CD4-positive, CD25-positive, alpha-beta regulatory T cell (primary cell): ENCODE measurements around the gene COL19A1. TPM values are rescaled to one million over a fixed set of nuclear protein-coding genes. Genes with fewer than 3 reads are reported as not detected.

Experiments used
- ATAC-seq, 2 donors: fragments of 150-1000 bp; cut with Tn5 transposase; one replicate each; pipeline ENCODE4 v1.10.0; 2021; ENCODE audit warnings: low read depth in 2 of 2, moderate number of reproducible peaks in 2 of 2, moderate library complexity in 1 of 2
- DNase-seq, 3 donors: peaks; one replicate each; pipeline versions ENCODE4 v3.0.0 to v3.0.0-alpha.2; 2012 to 2022; ENCODE audit warnings: mixed read lengths in 1 of 3
- H3K27ac ChIP-seq: one replicate; pipeline ENCODE4 v1.7.0; 2013; ENCODE audit warnings: mild to moderate bottlenecking, low read length; ENCODE audit not compliant: insufficient read depth, poor library complexity, severe bottlenecking
- H3K27me3 ChIP-seq: one replicate; pipeline ENCODE4 v1.7.0; 2013; ENCODE audit warnings: low read length; ENCODE audit not compliant: control insufficient read depth, insufficient read depth
- H3K36me3 ChIP-seq: one replicate; pipeline ENCODE4 v1.7.0; 2013; ENCODE audit warnings: mild to moderate bottlenecking, low read length, moderate library complexity; ENCODE audit not compliant: control insufficient read depth, insufficient read depth
- H3K4me1 ChIP-seq: 2 replicates; pipeline ENCODE4 v1.7.0; 2013; ENCODE audit warnings: mild to moderate bottlenecking, low read length; ENCODE audit not compliant: insufficient read depth, control insufficient read depth, poor library complexity, severe bottlenecking
- H3K4me3 ChIP-seq: one replicate; pipeline ENCODE4 v1.7.0; 2013; ENCODE audit warnings: low read depth, mild to moderate bottlenecking, low read length, moderate library complexity
- H3K9me3 ChIP-seq, 2 experiments: 1 replicate in 1 of 2; 2 replicates in 1 of 2; pipeline ENCODE4 v1.7.0; 2013; ENCODE audit warnings: low read length in 2 of 2, mild to moderate bottlenecking in 1 of 2, moderate library complexity in 1 of 2; ENCODE audit not compliant: control insufficient read depth in 2 of 2
- H3K27ac Mint-ChIP-seq, 3 donors: one replicate each; pipeline ENCODE4 v1.8.0; 2020 to 2022; ENCODE audit warnings: mild to moderate bottlenecking in 3 of 3, mixed read lengths in 3 of 3, moderate library complexity in 2 of 3
- H3K27me3 Mint-ChIP-seq: one replicate; pipeline ENCODE4 v1.8.0; 2022; ENCODE audit warnings: mild to moderate bottlenecking, mixed read lengths
- H3K36me3 Mint-ChIP-seq: one replicate; pipeline ENCODE4 v1.8.0; 2020; ENCODE audit warnings: mixed read lengths
- H3K4me1 Mint-ChIP-seq, 4 donors: one replicate each; pipeline ENCODE4 v1.8.0; 2020 to 2022; ENCODE audit warnings: mixed read lengths in 4 of 4, mild to moderate bottlenecking in 1 of 4
- H3K4me3 Mint-ChIP-seq, 4 donors: one replicate each; pipeline ENCODE4 v1.8.0; 2020 to 2022; ENCODE audit warnings: mild to moderate bottlenecking in 4 of 4, mixed read lengths in 4 of 4, moderate library complexity in 3 of 4
- H3K9me3 Mint-ChIP-seq, 7 donors: one replicate each; pipeline ENCODE4 v1.8.0; 2020 to 2022; ENCODE audit warnings: mixed read lengths in 7 of 7, mild to moderate bottlenecking in 3 of 7, moderate library complexity in 2 of 7
- polyA plus RNA-seq, 4 donors: library from polyadenylated mRNA; unstranded; fragments of 300-500 nt; fragmentation: Illumina TruSeq; gene quantifications; one replicate each; pipeline ENCODE4 v1.2.3, GENCODE V29; 2021
- total RNA-seq: library from RNA; stranded (reverse); gene quantifications from one replicate; pipeline ENCODE4 v1.2.3, GENCODE V29; 2022

Gene COL19A1
- total and polyA plus RNA-seq, 5 donors from 2014 or later: 0.17 TPM; not detected in 4

- Histone ChIP-seq H3K27ac (no peak overlapping the region), H3K4me3 (no peak overlapping the region), H3K27me3 (no peaks in the 10 kb centered on the region), H3K4me1 (no peaks in the 10 kb centered on the region), H3K9me3 (no peaks in the 10 kb centered on the region), H3K36me3 (no peaks in the 10 kb centered on the region)
- Mint-ChIP-seq H3K4me3 (no peak overlapping the region), H3K27me3 (no peaks in the 10 kb centered on the region), H3K27ac (no peak overlapping the region), H3K4me1 (no peaks in the 10 kb centered on the region), H3K36me3 (no peaks in the 10 kb centered on the region), H3K9me3 (no peaks in the 10 kb centered on the region)
- no peak for DNase-seq
- ATAC-seq: no peak
Observed at GRCh38 chr6:70072540-70073179, 206.3 kb downstream of the COL19A1 start.

GRCh38 chr6:70073637-70074036, 207.3 kb downstream of the COL19A1 start:
- H3K4me3 ChIP-seq: no peak overlapping the region
- no peaks in the 10 kb centered on the region for H3K4me1 ChIP-seq
- no peaks in the 10 kb centered on the region for H3K9me3 ChIP-seq
- H3K36me3 Mint-ChIP-seq: no peaks in the 10 kb centered on the region
- DNase-seq: no peak
- no peak overlapping the region for H3K27ac ChIP-seq
- no peaks in the 10 kb centered on the region for H3K9me3 Mint-ChIP-seq
- no peak for ATAC-seq
- no peak overlapping the region for H3K27ac Mint-ChIP-seq
- no peaks in the 10 kb centered on the region for H3K36me3 ChIP-seq
- no peaks in the 10 kb centered on the region for H3K27me3 Mint-ChIP-seq
- no peaks in the 10 kb centered on the region for H3K4me1 Mint-ChIP-seq
- no peaks in the 10 kb centered on the region for H3K27me3 ChIP-seq
- no peak overlapping the region for H3K4me3 Mint-ChIP-seq

- Histone ChIP-seq H3K9me3 (no peaks in the 10 kb centered on the region), H3K27me3 (no peaks in the 10 kb centered on the region), H3K27ac (no peak overlapping the region), H3K36me3 (no peaks in the 10 kb centered on the region), H3K4me1 (no peaks in the 10 kb centered on the region), H3K4me3 (no peak overlapping the region)
- no peak overlapping the region for H3K27ac Mint-ChIP-seq
- H3K27me3 Mint-ChIP-seq: no peaks in the 10 kb centered on the region
- no peak for DNase-seq
- H3K9me3 Mint-ChIP-seq: no peaks in the 10 kb centered on the region
- no peaks in the 10 kb centered on the region for H3K36me3 Mint-ChIP-seq
- H3K4me3 Mint-ChIP-seq: no peak overlapping the region
- no peak for ATAC-seq
- H3K4me1 Mint-ChIP-seq: no peaks in the 10 kb centered on the region
Observed at GRCh38 chr6:70079241-70079640, 212.9 kb downstream of the COL19A1 start.

DNA sequence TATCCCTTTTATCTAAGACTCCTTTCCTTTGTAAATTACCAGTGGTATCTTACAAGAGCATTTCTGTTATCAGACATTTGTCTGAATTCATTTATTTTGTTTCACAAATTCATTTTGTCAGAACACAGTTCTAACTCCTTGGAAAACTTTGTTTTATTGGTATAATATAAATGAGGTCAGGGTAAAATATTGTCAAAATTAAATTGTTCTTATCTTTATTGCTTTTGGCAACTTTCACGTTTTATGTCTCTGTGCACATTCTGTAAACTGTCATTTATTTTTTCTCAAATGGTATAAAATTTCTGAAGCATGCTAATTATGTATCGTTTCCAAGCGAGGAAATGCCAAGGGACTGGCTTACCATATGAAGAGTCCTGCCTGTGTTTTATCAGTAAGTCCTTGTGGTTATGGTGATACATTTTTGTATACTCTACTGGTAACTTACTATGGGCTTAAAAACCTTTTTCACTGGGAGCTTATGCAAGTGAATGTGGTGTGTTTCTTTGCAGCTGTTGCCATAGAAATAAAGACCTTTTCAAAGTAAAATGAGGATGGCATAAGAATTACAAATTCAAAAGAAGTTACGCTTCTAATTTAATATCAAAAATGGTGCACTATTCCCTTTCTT, 214.2 kb downstream of the COL19A1 start:
- Histone ChIP-seq H3K27ac (no peak overlapping the region), H3K4me3 (no peak overlapping the region), H3K36me3 (no peaks in the 10 kb centered on the region), H3K4me1 (no peaks in the 10 kb centered on the region), H3K9me3 (no peaks in the 10 kb centered on the region), H3K27me3 (no peaks in the 10 kb centered on the region)
- Mint-ChIP-seq H3K9me3 (no peaks in the 10 kb centered on the region), H3K27me3 (no peaks in the 10 kb centered on the region), H3K4me3 (no peak overlapping the region), H3K4me1 (no peaks in the 10 kb centered on the region), H3K36me3 (no peaks in the 10 kb centered on the region), H3K27ac (no peak overlapping the region)
- no peak for ATAC-seq
- no peak for DNase-seq

GRCh38 chr6:70082830-70083229, 216.5 kb downstream of the COL19A1 start:
- DNase-seq (no peak), ATAC-seq (no peak)
- Histone ChIP-seq H3K4me3 (no peak overlapping the region), H3K27me3 (no peaks in the 10 kb centered on the region), H3K4me1 (no peaks in the 10 kb centered on the region), H3K9me3 (no peaks in the 10 kb centered on the region), H3K36me3 (no peaks in the 10 kb centered on the region), H3K27ac (no peak overlapping the region)
- Mint-ChIP-seq H3K36me3 (no peaks in the 10 kb centered on the region), H3K27me3 (no peaks in the 10 kb centered on the region), H3K4me3 (no peak overlapping the region), H3K4me1 (no peaks in the 10 kb centered on the region), H3K27ac (no peak overlapping the region), H3K9me3 (peaks cover 0 to 2% (median 0%) of the 10 kb centered on the region in 7 donors)

- Mint-ChIP-seq H3K4me3 (no peak overlapping the region), H3K27me3 (no peaks in the 10 kb centered on the region), H3K36me3 (no peaks in the 10 kb centered on the region), H3K27ac (no peak overlapping the region), H3K9me3 (peaks cover 0 to 2% (median 0%) of the 10 kb centered on the region in 7 donors), H3K4me1 (no peaks in the 10 kb centered on the region)
- no peaks in the 10 kb centered on the region for H3K9me3 ChIP-seq
- no peaks in the 10 kb centered on the region for H3K4me1 ChIP-seq
- H3K4me3 ChIP-seq: no peak overlapping the region
- H3K27me3 ChIP-seq: no peaks in the 10 kb centered on the region
- no peak overlapping the region for H3K27ac ChIP-seq
- no peaks in the 10 kb centered on the region for H3K36me3 ChIP-seq
- DNase-seq (no peak), ATAC-seq (no peak)
Observed at GRCh38 chr6:70086806-70087205, 220.4 kb downstream of the COL19A1 start.

- peaks cover 4% of the 10 kb centered on the region for H3K27me3 Mint-ChIP-seq
- Histone ChIP-seq H3K27me3 (no peaks in the 10 kb centered on the region), H3K4me3 (no peak overlapping the region), H3K4me1 (no peaks in the 10 kb centered on the region), H3K9me3 (no peaks in the 10 kb centered on the region), H3K27ac (no peak overlapping the region), H3K36me3 (no peaks in the 10 kb centered on the region)
- no peaks in the 10 kb centered on the region for H3K4me1 Mint-ChIP-seq
- ATAC-seq (no peak), DNase-seq (no peak)
- H3K36me3 Mint-ChIP-seq: no peaks in the 10 kb centered on the region
- no peak overlapping the region for H3K4me3 Mint-ChIP-seq
- peaks cover 0 to 3% (median 0%) of the 10 kb centered on the region in 7 donors for H3K9me3 Mint-ChIP-seq
- no peak overlapping the region for H3K27ac Mint-ChIP-seq
Observed at GRCh38 chr6:70094156-70094555, 227.8 kb downstream of the COL19A1 start.

DNA sequence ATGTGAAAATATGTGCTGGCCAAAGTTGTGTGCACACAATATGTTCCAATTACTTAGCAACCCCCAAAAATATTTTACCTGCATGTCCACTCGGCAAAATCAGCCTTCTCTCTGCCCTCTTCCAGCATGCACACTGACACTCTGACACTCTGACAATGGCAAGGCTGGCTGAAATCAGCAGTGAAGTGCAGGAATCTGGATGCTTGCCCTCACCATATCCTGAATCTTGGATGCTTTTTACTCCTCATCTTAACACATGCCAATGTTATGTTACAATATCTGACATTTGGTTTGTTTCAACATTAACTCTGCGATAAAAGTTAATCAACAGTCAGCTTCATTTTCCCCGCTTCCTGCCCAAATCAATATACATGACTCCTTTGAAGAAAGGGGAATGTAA, 233.4 kb downstream of the COL19A1 start:
- Histone ChIP-seq H3K27me3 (no peaks in the 10 kb centered on the region), H3K4me3 (no peak overlapping the region), H3K36me3 (no peaks in the 10 kb centered on the region), H3K9me3 (no peaks in the 10 kb centered on the region), H3K4me1 (no peaks in the 10 kb centered on the region), H3K27ac (no peak overlapping the region)
- H3K27me3 Mint-ChIP-seq: peaks cover 4% of the 10 kb centered on the region
- H3K27ac Mint-ChIP-seq: no peak overlapping the region
- H3K4me3 Mint-ChIP-seq: no peak overlapping the region
- ATAC-seq: no peak
- H3K9me3 Mint-ChIP-seq: peaks cover 0 to 3% (median 0%) of the 10 kb centered on the region in 7 donors
- H3K36me3 Mint-ChIP-seq: no peaks in the 10 kb centered on the region
- H3K4me1 Mint-ChIP-seq: no peaks in the 10 kb centered on the region
- DNase-seq: no peak
